Measurements from ENCODE around the gene RRAGC.
"Not testable (repeated sequence)": the region's sequence is repeated elsewhere in the genome, so short reads cannot be mapped to it uniquely, and the experiment has no call there.

Gene RRAGC

DNA sequence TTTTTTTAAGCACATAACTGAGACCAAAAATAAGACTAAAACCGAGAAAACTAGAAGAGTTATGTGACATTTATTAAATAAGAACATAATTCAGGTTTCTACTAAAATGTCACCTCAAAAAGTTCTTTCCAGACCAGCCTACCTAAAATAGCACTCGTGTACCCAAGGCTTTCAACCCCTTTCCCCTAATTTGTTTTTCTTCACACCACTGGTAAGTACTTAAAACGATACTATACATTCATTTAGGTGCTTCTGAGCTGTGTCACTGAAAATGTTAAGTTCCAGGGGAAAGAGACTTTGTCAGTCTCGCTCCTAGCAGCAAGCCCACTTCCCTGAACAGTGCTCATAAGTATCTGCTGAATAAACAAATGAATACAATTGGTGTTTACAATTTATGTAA lies 6.8 kb downstream of the RRAGC start:
- no peak for DNase-seq (ENCODE audit: low read depth)

DNA sequence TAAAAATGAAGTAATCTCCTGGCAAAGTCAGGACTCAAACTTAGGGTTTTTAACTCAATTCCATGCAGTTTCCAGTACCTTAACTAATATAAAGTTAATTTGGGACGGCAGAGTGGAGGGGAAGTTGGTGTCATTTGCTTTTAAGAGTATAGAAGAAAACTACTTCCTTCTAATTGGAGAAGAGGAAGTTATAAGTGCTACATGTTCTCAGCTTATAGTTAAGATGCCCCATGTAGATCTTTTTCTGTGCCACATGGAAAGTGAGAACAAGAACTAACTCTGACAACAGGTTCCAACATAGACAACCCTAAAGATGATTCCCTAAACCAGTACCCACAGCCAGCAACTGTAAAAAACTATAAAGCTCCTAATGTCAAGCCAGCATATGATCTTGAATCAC lies 11.5 kb downstream of the RRAGC start:
- DNase-seq (ENCODE audit: low read depth), result no peak

DNA sequence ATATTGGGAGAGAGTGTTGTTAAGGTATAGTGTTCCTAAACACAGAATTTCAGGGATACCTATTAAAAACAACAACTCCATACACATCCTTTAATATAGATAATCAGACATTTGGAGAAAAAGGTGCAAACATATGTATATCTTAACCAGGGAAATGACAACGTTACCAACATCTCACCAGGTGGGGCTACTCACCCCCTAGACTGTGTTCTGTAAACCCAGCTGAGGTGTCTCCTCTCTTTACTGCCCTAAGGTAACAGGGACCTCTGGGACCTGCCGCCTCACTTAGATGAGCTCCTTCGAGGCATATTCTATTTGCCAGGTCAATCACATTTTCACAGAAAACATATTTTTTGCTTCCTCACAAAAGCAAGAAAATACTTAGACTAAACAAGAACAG lies 13.4 kb downstream of the RRAGC start:
- DNase-seq (ENCODE audit: low read depth), result no peak

DNA sequence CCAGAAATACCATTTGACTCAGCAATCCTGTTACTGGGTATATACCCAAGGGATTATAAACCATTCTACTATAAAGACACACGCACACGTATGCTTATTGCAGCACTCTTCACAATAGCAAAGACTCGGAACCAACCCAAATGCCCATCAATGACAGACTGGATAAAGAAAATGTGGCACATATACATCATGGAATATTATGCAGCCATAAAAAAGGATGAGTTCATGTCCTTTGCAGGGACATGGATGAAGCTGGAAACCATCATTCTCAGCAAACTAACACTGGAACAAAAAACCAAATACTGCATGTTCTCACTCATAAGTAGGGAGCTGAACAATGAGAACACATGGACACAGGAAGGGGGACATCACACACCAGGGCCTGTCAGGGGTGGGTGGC lies 14.5 kb downstream of the RRAGC start:
- DNase-seq (ENCODE audit: low read depth), result not testable (repeated sequence)

DNA sequence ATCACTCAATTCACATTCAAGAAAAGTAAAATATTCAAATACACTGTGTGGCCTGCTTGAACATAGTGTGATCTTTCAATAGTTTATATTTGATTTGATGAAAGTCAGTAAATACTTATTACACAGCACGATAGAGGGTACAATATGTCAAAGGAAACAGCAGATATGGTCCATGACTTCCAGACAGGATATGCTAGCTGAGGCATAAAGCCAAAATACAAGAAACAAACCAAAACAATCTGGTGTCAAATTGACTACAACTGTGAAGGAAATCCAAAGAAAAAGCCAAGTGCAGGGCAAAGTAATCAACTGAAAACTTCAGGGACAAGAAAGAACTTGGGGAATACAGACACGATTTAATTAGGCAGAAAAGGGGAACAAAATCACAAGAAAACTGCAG lies 19.3 kb downstream of the RRAGC start:
- DNase-seq (ENCODE audit: low read depth), result no peak

DNA sequence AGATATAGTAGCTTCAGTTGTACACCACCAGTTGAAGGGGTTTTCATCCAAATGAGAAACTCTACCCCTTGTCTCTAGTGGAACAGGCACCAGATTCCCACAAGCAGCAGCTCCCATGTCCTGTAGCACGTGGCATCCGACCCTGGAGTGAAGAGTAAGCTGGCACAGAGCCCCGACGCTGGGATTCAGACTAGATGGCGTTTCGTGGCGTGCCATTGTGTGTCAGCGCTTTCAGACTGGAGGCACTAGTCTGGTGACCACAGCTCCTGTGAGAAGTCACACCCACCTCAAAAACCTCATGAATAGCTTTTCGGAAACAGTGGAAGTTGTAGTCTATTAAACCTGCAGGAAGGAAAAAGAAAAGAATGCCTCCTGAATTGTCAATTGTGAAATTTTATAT lies 20.2 kb downstream of the RRAGC start:
- no peak for DNase-seq (ENCODE audit: low read depth)

DNA sequence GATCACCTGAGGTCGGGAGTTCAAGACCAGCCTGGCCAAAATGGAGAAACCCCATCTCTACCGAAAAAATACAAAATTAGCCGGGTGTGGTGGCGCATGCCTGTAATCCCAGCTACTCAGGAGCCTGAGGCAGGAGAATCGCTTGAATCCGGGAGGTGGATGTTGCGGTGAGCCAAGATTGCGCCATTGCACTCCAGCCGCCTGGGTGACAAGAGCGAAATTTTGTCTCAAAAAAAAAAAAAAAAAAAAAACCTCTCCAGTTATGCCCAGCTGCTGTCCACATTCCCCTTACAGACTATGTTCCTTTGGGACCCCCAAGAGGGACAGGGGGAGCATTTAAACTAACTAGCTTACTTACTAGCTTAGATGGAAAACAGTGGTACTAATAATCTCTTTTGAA lies 23.3 kb downstream of the RRAGC start:
- not testable (repeated sequence) for DNase-seq (ENCODE audit: low read depth)

DNA sequence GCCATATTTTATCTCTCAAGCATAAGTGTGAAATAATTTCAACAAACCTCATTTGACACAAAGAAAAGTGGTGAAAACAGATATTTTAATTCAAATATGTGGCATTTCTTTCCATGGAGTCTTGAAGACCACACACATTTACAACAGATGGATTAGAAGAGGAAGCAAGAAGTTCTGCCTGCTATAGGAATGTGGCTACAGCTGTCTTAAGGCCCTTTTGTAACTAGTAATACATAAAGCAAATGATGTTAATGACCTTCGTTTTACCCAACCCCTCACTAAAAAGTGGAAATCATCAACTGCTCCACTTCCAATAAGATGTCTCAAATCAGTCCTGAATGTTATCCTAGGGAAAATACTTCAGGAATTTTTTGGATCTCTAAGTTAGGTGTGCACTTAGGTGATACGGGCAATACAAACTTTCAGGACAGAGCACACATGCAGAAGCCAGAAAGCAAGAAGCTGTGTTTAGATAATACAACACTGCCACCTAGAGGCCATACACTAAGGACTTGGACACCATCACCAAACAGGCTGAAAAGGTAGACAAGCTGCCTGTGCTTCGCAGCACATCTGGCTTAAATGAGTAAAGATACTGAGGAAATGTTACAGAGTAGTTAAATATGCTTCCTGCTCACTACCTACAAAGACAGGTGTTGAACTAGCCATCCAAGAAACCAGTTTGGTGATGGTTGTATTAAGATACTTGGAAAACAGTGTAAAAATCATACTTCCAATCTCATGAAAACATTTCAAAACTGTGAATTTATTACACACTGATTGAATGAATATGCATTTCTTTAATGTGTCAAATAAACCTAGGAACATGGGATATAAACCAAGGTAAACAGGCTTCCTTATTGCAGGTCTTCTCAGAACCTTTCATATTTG lies 24.4 kb downstream of the RRAGC start:
- no peak for DNase-seq (ENCODE audit: low read depth)

DNA sequence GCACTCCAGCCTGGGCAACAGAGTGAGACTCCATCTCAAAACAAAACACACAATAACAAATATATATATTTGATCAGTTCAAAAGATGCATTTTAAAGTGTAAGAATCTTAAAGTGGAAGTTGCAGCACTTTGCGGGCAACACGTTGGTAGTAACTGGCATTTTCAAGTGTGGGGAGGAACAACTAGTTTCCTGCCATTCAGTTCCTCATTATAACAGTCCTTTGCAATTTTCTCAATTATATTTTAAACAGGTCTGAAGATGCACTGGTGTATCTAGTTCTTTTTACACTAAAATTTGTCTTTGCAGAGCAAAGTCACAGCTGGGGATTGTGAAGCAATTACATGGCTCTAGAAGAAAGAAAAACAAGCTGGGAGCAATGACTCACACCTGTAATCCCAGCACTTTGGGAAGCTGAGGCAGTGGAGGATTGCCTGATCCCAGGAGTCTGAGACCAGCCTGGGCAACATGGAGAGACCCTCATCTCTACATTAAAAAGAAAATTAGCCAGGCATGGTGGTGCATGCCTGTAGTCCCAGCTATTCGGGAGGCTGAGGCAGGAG lies 25.3 kb downstream of the RRAGC start:
- no peak for DNase-seq (ENCODE audit: low read depth)

DNA sequence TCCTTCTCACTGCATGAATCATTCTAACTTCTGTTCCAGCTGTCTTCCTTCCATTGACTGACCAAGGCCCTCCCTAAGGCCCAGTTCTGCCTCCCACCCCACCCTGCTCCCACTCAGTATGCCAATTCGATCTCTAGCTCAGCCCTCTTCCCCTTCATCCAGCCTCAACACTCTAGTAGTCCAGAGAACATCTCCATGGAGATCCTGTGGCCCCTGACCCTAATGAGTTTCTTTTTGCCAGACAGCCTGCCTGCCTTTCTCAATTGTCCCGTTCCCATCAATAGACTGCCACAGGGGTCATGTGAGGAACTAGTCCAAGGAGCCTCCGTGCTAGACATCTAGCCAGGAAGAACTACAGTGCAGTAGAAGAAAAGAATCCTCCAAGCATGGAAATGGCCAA lies 26.4 kb downstream of the RRAGC start:
- no peak for DNase-seq (ENCODE audit: low read depth)

DNA sequence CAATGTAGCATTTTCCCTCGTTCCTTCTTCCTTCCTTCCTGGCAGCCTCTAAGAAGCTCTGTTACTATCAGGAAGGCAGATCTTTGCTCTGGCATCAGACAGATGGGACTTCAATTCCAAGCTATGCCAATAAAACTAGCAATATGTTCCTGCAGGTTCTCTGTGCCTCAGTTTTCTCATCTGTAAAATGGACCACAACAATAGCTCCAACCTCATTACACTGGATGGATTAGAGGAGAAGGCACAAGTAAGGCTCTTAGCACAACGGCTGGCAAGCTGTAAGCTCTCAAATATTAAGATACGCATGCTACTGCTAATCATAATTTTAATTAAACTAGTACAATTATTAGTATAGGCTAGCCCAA lies 27.2 kb downstream of the RRAGC start:
- no peak for DNase-seq (ENCODE audit: low read depth)

DNA sequence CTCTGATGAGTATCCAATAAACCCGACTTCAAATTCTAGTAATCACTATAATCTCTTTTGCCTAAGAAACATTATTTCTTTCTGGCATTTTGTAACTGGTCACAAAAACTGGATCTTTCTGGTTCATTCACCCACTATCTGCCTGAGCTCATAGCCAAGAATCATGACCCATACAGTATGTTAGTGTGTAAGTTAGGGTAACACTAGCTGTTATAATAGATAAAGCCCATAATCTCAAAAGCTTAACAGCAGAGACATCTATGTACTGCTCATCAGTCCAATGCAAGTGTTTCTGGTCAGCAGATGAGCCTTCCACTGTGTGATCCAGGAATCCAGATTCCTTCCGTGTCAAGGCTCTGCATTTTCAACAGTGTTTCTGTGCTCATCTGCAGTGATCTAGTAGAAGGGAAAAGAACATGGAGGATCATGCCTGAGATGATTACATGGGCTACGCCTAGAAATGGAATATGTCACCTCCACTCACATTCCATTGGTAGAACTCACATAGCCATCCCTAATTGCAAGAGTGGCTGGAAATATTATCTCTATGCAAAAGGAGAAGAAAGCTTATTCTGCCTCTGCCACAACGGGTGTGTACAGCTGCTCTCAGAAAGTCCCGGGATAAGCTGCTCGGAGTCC lies 27.7 kb downstream of the RRAGC start:
- DNase-seq (ENCODE audit: low read depth), result no peak

DNA sequence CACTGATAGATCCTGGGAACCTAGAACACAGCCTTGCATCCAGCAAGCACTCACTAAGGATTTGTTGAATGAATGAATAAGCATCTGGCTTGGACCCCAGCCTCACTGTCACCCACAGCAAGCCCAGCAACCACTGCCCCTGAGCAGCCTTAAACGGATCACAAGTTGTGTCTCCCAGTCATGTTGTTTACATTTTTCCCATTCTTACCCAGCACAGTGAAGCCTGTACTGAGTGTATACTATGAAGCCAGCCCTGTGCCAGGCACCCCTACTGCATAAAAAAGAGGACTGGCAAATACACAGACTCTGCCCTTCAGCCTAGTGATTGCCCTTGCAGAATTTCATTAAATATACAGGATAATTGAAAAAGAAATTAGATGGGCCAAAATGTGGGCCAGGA lies 30.2 kb downstream of the RRAGC start:
- DNase-seq (ENCODE audit: low read depth), result no peak

DNA sequence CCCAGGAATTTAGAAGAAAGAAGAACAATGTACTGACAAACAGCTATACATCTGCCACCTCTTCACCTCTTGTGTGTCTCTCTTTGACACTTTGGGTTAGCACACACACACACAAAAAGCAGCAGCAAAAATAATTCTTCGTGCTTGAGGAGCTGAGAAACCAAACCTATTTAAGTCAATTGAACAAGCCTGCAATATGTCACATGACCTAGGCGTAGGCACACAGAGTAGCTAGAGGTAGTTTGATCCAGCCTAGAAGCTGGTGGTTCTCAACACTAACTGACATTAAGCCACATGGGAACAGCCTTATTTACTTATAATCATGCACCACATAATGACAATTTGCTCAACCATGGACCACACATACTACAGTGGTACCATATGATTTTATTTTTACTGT lies 32.3 kb downstream of the RRAGC start:
- no peak for DNase-seq (ENCODE audit: low read depth)

DNA sequence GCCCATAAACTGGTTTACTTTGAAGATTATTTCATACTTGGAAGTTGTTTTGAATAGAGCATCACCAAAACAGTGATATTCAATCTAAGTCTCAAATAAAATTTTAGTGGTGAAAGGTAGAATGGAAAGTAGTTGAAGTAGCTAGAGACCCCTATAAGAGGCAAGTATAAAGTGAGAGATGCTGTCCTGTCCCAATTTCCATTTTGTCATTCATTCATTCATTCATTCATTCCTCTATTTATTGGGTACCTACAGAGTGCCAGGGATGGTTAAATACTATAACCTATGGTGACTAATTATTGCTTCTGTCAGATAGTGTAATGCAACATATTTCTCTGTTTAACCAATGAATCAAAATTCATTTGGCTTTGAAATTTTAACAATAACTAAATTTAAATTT lies 32.7 kb downstream of the RRAGC start:
- no peak for DNase-seq (ENCODE audit: low read depth)

DNA sequence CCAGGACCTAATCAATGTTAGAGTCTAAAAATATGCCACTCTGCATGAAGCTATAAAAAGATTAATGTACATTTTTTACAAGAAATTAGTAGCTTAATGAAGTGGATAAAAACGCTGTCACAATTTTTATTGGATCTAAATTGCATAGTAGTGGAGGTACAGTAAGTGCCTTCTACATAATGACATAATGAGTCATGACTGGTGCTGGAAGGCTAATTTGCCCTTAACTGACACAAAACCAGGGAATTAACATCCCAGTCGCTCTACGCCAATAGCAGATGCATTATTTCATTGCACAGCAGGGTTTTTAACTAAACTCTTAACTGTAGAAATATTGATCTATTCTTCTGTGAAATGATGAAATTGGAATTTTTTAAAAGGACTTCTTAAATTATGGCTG lies 33.3 kb downstream of the RRAGC start:
- no peak for DNase-seq (ENCODE audit: low read depth)

DNA sequence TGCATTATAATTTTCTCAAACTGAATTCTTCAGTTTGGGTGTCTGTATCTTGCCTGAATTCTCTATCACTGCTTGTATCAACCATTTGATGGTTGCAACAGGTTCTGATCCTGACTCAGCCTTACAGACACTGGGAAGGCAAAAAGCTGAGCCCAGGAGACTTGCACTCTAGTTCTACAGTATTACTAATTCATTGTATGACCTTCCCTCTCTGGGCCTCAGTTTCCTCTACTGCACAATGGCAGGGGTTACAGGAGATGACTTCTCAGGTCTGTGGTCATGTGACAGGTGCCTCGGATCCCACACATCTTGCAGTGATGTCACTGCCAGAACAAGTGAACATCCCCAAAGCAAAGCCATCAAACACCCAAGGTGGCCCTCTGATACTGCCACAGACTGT lies 38.7 kb downstream of the RRAGC start:
- no peak for DNase-seq (ENCODE audit: low read depth)

DNA sequence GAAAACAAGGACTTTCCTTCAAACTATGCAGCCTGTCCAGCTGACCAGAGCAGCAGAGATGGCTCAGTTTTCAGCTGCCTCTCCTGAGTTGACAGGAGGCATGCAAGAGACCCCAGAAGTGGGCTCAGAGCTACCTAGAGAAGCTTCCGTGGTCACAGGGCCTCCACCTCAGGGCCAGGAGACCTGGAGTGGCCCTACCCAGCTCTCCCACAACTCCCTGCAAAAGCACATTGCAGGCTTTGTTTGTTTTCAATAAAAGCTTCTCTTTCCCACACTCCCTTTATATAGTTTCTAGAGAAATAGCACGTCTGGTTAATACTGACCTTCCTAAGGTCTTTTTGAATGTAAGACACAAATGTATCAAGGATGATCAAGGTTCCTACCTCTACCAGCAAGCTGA lies 40.1 kb downstream of the RRAGC start:
- no peak for DNase-seq (ENCODE audit: low read depth)

DNA sequence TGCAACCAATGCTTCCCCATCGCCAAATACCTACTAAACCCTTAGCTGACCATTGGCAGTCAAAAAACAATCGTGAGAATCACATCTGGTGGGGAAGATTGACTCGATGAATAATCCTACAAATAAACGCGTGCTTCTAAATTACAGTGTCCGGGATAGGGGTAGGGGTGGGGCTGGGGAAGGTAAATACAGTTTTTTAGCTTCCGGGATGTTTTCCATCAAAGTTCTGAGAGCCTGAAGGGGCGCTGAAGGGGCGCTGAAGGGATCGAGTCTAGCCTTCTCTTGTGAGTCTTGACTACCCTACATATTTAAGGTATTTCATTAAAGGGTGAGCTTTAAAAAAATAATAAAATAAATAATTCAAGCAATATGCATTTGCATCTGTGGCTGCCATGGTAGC lies 40.5 kb downstream of the RRAGC start:
- no peak for DNase-seq (ENCODE audit: low read depth)

DNA sequence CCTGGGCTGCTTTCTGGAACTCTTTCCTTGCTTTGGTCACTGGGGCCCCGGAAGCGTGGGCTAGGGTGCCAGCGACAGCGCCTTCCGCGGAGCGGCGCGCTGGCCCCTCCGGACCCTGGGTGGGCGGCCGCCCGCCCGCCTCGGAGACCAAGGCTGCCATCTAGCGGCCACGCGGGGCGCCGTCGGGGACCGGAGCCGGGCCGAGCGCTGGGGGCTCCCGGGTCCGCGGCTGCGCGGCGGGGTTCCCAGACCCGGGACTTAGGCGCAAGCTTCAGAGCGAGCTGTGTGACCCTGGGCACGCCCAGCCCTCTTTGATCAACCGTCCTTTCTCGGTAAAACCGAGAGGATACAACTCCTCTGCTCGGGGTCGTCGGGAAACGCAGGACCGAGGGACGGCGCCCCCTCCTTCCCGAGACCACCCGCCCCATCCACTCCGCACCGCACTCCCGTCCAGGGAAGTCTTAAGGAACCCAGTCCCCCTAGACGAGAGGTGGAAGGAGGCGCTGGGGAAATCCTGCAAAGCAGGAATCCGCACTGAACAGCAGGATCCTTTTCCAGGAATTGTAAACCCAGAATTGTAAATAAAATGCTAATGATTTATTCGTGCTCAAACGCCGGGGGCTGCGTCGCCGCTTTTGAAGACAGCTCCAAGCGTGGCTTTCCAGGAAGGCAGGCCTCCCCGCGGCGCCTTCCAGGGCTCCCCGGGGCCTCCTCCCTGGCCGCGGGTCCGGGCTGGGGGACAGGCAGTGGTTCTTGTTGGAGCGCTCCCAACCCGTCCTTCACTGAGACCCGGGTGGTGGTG lies 41.2 kb downstream of the RRAGC start:
- no peak for DNase-seq (ENCODE audit: low read depth)

DNA sequence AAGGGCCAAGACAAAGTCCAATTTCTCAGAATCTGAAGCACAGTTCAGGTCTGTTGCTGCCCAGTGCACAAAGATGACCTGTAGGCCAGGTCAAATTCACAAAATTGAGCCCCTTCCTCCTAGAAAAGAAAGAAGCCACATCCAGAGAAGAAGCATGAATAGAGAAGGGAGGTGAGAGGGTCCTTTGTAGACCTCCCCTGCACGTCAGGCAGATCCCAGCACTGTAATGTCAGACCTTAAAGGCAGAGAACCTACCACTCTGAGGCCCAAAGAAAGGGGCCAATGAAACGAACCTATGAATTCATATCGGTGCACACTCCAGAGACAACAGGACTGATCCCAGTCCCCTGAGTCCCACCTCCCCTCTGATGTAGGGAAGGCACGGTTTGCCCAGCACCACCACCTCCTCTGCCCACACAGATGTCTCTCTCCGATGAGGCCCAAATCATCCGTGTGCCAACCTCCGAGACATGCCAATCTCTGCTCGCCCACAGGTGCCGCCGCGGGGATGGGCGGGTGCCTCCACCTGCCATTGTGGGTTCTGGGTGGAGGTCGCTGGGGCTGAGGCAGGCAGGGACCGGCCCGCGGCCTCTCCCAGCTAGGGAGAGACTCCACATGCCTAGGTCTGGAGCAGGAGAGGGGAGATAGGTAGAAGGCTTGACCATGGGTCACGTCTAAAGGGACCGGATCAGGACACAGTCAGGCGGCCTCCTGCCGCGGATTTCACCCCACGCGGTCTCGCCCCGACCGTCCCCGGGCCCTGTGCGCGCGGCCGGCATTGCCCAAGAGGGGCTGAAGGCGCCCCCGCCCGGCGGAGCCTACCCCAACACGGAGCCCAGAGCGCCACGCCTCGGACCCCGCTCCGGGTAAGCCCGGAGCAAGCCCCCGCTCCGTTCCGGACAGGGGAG lies 42.1 kb downstream of the RRAGC start:
- DNase-seq (ENCODE audit: low read depth), result no peak
